Sciatic nerve (tissue), 2 donors: ENCODE data around the gene GPC6. TPM values are rescaled to one million over a fixed set of nuclear protein-coding genes. Genes with fewer than 3 reads are reported as not detected.
A peak's percentile ranks its signal among the peaks of the same experiment; 100 is the strongest.

ENCODE experiments used
- ATAC-seq: fragments of 200-7000 bp; cut with Tn5 transposase; one replicate; pipeline ENCODE4 v1.9.1; 2020; ENCODE audit warnings: mild to moderate bottlenecking, moderate library complexity
- DNase-seq: peaks from one replicate; pipeline ENCODE4 v3.0.0-alpha.2; 2020; ENCODE audit warnings: low spot score
- intact Hi-C: fragments of 100-400 bp; cut with DNase I; formaldehyde crosslinking; loops from one replicate; pipeline ENCODE4 v1.14.2; 2022
- total RNA-seq: library from RNA; stranded (reverse); fragmentation: NEBNext Ultra II Directional; extraction: Animal tissue kit (Norgen Biotek cat#: 25700); gene quantifications from one replicate; pipeline ENCODE4 v1.2.1, GENCODE V29; 2021
- donor health status: DM: no; HTN: no; CAD: no.
- donor health status: DM: no; HTN: no; CAD: no.

Gene GPC6
- total RNA-seq, 1 donor from 2014 or later, result 37.8 TPM

- intact Hi-C loops, result no loop called here
- DNase-seq (no peak), ATAC-seq (no peak)
Observed at GRCh38 chr13:93515267-93515666, 288.7 kb downstream of the GPC6 start.

- intact Hi-C loops, result no loop called here
- ATAC-seq (no peak), DNase-seq (no peak)
Observed at GRCh38 chr13:93517658-93518057, 291.1 kb downstream of the GPC6 start.

- no peak for ATAC-seq
- intact Hi-C loops, result no loop called here
- DNase-seq, result no peak
Observed at GRCh38 chr13:93521307-93521706, 294.7 kb downstream of the GPC6 start.

- ATAC-seq (no peak), DNase-seq (no peak)
- intact Hi-C loops, result no loop called here
Observed at GRCh38 chr13:93522501-93522900, 295.9 kb downstream of the GPC6 start.

- ATAC-seq (peak; percentile 79), DNase-seq (no peak)
- intact Hi-C loops, result no loop called here
Observed at GRCh38 chr13:93525087-93525486, 298.5 kb downstream of the GPC6 start.

- no peak for DNase-seq
- no peak for ATAC-seq
- intact Hi-C loops, result no loop called here
Observed at GRCh38 chr13:93527748-93528297, 301.2 kb downstream of the GPC6 start.

GRCh38 chr13:93529961-93530360, 303.4 kb downstream of the GPC6 start:
- no peak for DNase-seq
- intact Hi-C loops, result no loop called here
- no peak for ATAC-seq

GRCh38 chr13:93534181-93534700, 307.6 kb downstream of the GPC6 start:
- intact Hi-C loops, result no loop called here
- DNase-seq, result no peak
- peak; percentile 60 for ATAC-seq

- ATAC-seq (no peak), DNase-seq (no peak)
- intact Hi-C loops, result no loop called here
Observed at GRCh38 chr13:93535251-93535650, 308.6 kb downstream of the GPC6 start.

- intact Hi-C loops, result no loop called here
- ATAC-seq (no peak), DNase-seq (no peak)
Observed at GRCh38 chr13:93539914-93540313, 313.3 kb downstream of the GPC6 start.

GRCh38 chr13:93547886-93548285, 321.3 kb downstream of the GPC6 start:
- ATAC-seq, result no peak
- intact Hi-C loops, result no loop called here

GRCh38 chr13:93549326-93550005, 322.9 kb downstream of the GPC6 start:
- intact Hi-C loops, result no loop called here
- ATAC-seq (no peak), DNase-seq (no peak)

More at GRCh38 chr13:93547886-93548285, 321.3 kb downstream of the GPC6 start:
- DNase-seq, result no peak

- intact Hi-C loops, result no loop called here
- DNase-seq (no peak), ATAC-seq (no peak)
Observed at GRCh38 chr13:93550236-93550635, 323.6 kb downstream of the GPC6 start.

- intact Hi-C loops, result no loop called here
- no peak for ATAC-seq
- no peak for DNase-seq
Observed at GRCh38 chr13:93552596-93552995, 326.0 kb downstream of the GPC6 start.

GRCh38 chr13:93554514-93554913, 327.9 kb downstream of the GPC6 start:
- no peak for ATAC-seq
- DNase-seq, result no peak
- intact Hi-C loops, result no loop called here

GRCh38 chr13:93558637-93559036, 332.0 kb downstream of the GPC6 start:
- ATAC-seq, result no peak
- intact Hi-C loops, result no loop called here
- DNase-seq, result no peak

- intact Hi-C loops, result no loop called here
- no peak for DNase-seq
- no peak for ATAC-seq
Observed at GRCh38 chr13:93559718-93560117, 333.1 kb downstream of the GPC6 start.

GRCh38 chr13:93561576-93562225, 335.1 kb downstream of the GPC6 start:
- ATAC-seq (no peak), DNase-seq (no peak)
- intact Hi-C loops, result no loop called here

GRCh38 chr13:93562676-93563075, 336.1 kb downstream of the GPC6 start:
- intact Hi-C loops, result no loop called here
- ATAC-seq (no peak), DNase-seq (no peak)

GRCh38 chr13:93577105-93577504, 350.5 kb downstream of the GPC6 start:
- intact Hi-C loops, result no loop called here
- DNase-seq, result no peak
- no peak for ATAC-seq
